CD14-positive monocyte (primary cell): ENCODE results near the gene KLK3. TPM values are rescaled to one million over a fixed set of nuclear protein-coding genes. Genes with fewer than 3 reads are reported as not detected.

ENCODE experiments used
- DNase-seq, 3 donors: peaks; one replicate each; pipeline ENCODE4 v3.0.0-alpha.2; 2011 to 2022
- H2AFZ ChIP-seq: 2 replicates; pipeline ENCODE4 v1.6.0; 2012; ENCODE audit warnings: mild to moderate bottlenecking, low read depth, low read length, inconsistent platforms; ENCODE audit not compliant: insufficient read depth, poor library complexity, severe bottlenecking
- H3K27ac ChIP-seq, 2 donors: 1 replicate in 1 of 2; 2 replicates in 1 of 2; pipeline ENCODE4 v1.5.1; 2012 to 2013; ENCODE audit warnings: low read length in 2 of 2, control low read depth in 1 of 2, inconsistent platforms in 1 of 2, low read depth in 1 of 2, mild to moderate bottlenecking in 1 of 2
- H3K27me3 ChIP-seq, 2 donors: one replicate each; pipeline versions ENCODE4 v1.6.0 to v1.6.1; 2011 to 2013; ENCODE audit warnings: low read length in 2 of 2; ENCODE audit not compliant: control insufficient read depth in 2 of 2, insufficient read depth in 2 of 2
- H3K36me3 ChIP-seq, 2 donors: replicated peaks in 1 of 2; 1 replicate in 1 of 2; 2 replicates in 1 of 2; pipeline versions ENCODE4 v1.5.1 to v1.6.1; 2012 to 2013; ENCODE audit warnings: low read length in 2 of 2, control low read depth in 1 of 2, inconsistent platforms in 1 of 2, mild to moderate bottlenecking in 1 of 2; ENCODE audit not compliant: insufficient read depth in 2 of 2, control insufficient read depth in 1 of 2
- H3K4me1 ChIP-seq, 2 donors: 1 replicate in 1 of 2; 2 replicates in 1 of 2; pipeline versions ENCODE4 v1.5.1 to v1.6.1; 2012 to 2013; ENCODE audit warnings: low read length in 2 of 2, control low read depth in 1 of 2, inconsistent platforms in 1 of 2, mild to moderate bottlenecking in 1 of 2, moderate library complexity in 1 of 2; ENCODE audit not compliant: insufficient read depth in 2 of 2, control insufficient read depth in 1 of 2
- H3K4me2 ChIP-seq: replicated peaks from 2 replicates; pipeline ENCODE3; 2012; ENCODE audit warnings: low read length, moderate library complexity, mild to moderate bottlenecking; ENCODE audit not compliant: poor library complexity, severe bottlenecking; ENCODE audit errors: extremely low read depth
- H3K4me3 ChIP-seq, 3 experiments: fragments of 200-600 bp in 1 of 3; sonication (generic) in 1 of 3; replicated peaks in 1 of 3; 1 replicate in 2 of 3; 2 replicates in 1 of 3; pipeline ENCODE4 v1.5.1; 2011 to 2013; ENCODE audit warnings: low read length in 3 of 3, mild to moderate bottlenecking in 3 of 3, control low read depth in 2 of 3, low read depth in 2 of 3, inconsistent platforms in 1 of 3, moderate library complexity in 1 of 3
- H3K79me2 ChIP-seq: 2 replicates; pipeline ENCODE4 v1.6.0; 2012; ENCODE audit warnings: mild to moderate bottlenecking, control low read depth, inconsistent platforms, low read length, moderate library complexity; ENCODE audit not compliant: insufficient read depth
- H3K9ac ChIP-seq: 2 replicates; pipeline ENCODE4 v1.6.0; 2017; ENCODE audit warnings: low read length, mild to moderate bottlenecking; ENCODE audit not compliant: insufficient read depth, poor library complexity, severe bottlenecking
- H3K9me3 ChIP-seq, 2 donors: replicated peaks in 1 of 2; 1 replicate in 1 of 2; 2 replicates in 1 of 2; pipeline versions ENCODE4 v1.5.1 to v1.6.1; 2012 to 2013; ENCODE audit warnings: low read length in 2 of 2, control low read depth in 1 of 2; ENCODE audit not compliant: control insufficient read depth in 1 of 2, insufficient read depth in 1 of 2
- H4K20me1 ChIP-seq: 2 replicates; pipeline ENCODE4 v1.6.0; 2012; ENCODE audit warnings: mild to moderate bottlenecking, low read length, control low read depth, moderate library complexity; ENCODE audit not compliant: insufficient read depth
- H3K27ac Mint-ChIP-seq, 7 donors: one replicate each; pipeline ENCODE4 v1.8.0; 2020; ENCODE audit warnings: mild to moderate bottlenecking in 7 of 7, mixed read lengths in 7 of 7, moderate library complexity in 6 of 7, inconsistent platforms in 2 of 7
- H3K27me3 Mint-ChIP-seq, 3 donors: one replicate each; pipeline ENCODE4 v1.8.0; 2021 to 2022; ENCODE audit warnings: low read depth in 3 of 3, mild to moderate bottlenecking in 3 of 3, mixed read lengths in 3 of 3, moderate library complexity in 3 of 3, inconsistent platforms in 1 of 3
- H3K36me3 Mint-ChIP-seq, 2 donors: one replicate each; pipeline ENCODE4 v1.8.0; 2020; ENCODE audit warnings: mixed read lengths in 2 of 2, inconsistent platforms in 1 of 2, mild to moderate bottlenecking in 1 of 2
- H3K4me1 Mint-ChIP-seq: one replicate; pipeline ENCODE4 v1.8.0; 2020; ENCODE audit warnings: mild to moderate bottlenecking, mixed read lengths
- H3K4me3 Mint-ChIP-seq, 2 donors: one replicate each; pipeline ENCODE4 v1.8.0; 2020; ENCODE audit warnings: mild to moderate bottlenecking in 2 of 2, mixed read lengths in 2 of 2, moderate library complexity in 1 of 2
- H3K9me3 Mint-ChIP-seq, 7 donors: one replicate each; pipeline ENCODE4 v1.8.0; 2020 to 2022; ENCODE audit warnings: mixed read lengths in 7 of 7, mild to moderate bottlenecking in 6 of 7, moderate library complexity in 6 of 7, inconsistent platforms in 2 of 7
- WGBS: methylation state at CpG from one replicate; pipeline ENCODE4 v1.1.5; 2013; ENCODE audit warnings: missing lambda C conversion rate; ENCODE audit not compliant: insufficient coverage; 5-methylcytosine and 5-hydroxymethylcytosine counted together
- intact Hi-C, 2 donors: fragments of 100-400 bp; cut with micrococcal nuclease; formaldehyde crosslinking; loops; one replicate each; pipeline versions ENCODE4 v1.15.0 to v1.15.1; 2023
- polyA plus RNA-seq, 3 donors: library from polyadenylated mRNA; depleted of rRNA in 1 of 3; unstranded in 2 of 3; stranded (reverse) in 1 of 3; fragments of 300-500 nt in 2 of 3; fragments of >200 nt in 1 of 3; fragmentation: Illumina TruSeq in 2 of 3; gene quantifications; 1 replicate in 2 of 3; 2 replicates in 1 of 3; pipeline ENCODE4 v1.2.3, GENCODE V29; 2012 to 2021
- TF ChIP-seq, protein P1 (sequence below): fragments of 200-600 bp; IDR thresholded peaks from one replicate; pipeline ENCODE4 v1.8.0; 2022; ENCODE audit warnings: antibody characterized with exemption, mild to moderate bottlenecking

KLK3 gene
- polyA plus RNA-seq, 3 donors: not detected

DNA sequence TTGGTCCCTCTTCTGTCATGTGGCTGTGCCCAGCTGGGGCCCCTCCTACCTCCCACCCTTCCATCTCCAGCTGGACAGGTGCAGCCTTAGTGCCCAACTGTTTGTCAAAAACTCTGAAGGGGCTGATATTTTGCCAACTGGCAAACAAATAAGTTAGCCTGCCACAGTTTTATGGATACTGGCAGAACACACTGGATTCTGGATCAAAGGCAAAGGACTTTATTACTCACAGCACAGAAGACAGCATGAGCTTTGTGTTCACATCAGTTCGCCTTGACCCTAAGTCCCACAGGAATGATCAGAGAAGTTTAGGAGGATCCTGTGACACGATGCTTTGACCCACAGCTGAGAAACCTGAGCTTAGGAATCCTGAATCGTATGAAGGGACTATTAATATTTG lies 34.9 kb downstream of the KLK3 start:
- Histone ChIP-seq H3K36me3 (no peaks in the 10 kb centered on the region), H3K27ac (no peak overlapping the region), H3K4me2 (no peak overlapping the region), H3K9me3 (peaks cover 0 to 8% of the 10 kb centered on the region in 2 donors), H2AFZ (no peak overlapping the region), H4K20me1 (no peaks in the 10 kb centered on the region), H3K4me1 (no peaks in the 10 kb centered on the region), H3K9ac (no peak overlapping the region), H3K4me3 (no peak overlapping the region), H3K79me2 (no peaks in the 10 kb centered on the region), H3K27me3 (no peaks in the 10 kb centered on the region)
- Mint-ChIP-seq H3K27ac (no peak overlapping the region), H3K36me3 (no peaks in the 10 kb centered on the region), H3K27me3 (peaks cover 8 to 19% (median 11%) of the 10 kb centered on the region in 3 donors), H3K4me3 (no peak overlapping the region), H3K4me1 (no peaks in the 10 kb centered on the region), H3K9me3 (peaks cover 0 to 6% (median 4%) of the 10 kb centered on the region in 7 donors)
- TF ChIP-seq, protein P1, sequence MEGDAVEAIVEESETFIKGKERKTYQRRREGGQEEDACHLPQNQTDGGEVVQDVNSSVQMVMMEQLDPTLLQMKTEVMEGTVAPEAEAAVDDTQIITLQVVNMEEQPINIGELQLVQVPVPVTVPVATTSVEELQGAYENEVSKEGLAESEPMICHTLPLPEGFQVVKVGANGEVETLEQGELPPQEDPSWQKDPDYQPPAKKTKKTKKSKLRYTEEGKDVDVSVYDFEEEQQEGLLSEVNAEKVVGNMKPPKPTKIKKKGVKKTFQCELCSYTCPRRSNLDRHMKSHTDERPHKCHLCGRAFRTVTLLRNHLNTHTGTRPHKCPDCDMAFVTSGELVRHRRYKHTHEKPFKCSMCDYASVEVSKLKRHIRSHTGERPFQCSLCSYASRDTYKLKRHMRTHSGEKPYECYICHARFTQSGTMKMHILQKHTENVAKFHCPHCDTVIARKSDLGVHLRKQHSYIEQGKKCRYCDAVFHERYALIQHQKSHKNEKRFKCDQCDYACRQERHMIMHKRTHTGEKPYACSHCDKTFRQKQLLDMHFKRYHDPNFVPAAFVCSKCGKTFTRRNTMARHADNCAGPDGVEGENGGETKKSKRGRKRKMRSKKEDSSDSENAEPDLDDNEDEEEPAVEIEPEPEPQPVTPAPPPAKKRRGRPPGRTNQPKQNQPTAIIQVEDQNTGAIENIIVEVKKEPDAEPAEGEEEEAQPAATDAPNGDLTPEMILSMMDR: no peak
- WGBS: 60% methylated on average over 2 of the region's 3 CpGs
- DNase-seq: no peak
- intact Hi-C loops: no loop called here

DNA sequence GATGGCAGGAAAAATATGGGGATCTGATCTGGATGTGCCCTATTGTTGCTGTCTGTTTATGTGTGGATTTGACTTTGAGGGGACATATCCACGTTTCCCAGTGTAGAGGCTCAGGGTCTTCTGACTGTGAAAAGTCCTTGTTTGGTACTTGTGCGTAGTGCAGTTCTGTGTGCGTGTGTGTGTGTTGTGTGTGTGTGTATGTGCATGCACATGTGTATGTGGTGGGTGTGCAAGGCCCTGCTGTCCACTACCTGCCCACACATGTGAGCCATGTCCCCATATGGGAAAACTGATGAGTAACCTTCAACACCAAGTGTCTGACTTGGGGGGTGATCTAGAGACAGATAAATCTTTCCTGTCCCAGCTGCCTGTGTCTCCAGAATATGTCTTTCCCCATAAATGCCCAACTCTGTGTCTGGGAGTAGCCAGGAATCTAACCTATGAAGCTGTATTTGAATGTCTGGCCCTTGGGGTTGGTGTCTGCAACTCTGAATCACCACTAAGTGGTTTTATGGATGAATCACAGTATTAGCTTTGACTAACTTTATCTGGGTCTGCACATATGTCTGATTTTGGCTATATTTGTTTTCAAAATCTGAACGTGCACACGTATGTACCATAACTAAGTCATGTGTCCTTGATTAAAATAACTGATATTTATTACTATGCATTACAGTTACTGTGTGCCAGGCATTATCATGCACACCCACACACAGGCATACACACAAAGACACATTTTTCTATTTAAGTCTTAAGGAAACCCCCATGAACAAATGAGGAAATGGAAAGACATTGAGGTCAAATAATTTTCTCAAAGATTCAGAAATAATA lies 35.9 kb downstream of the KLK3 start:
- Histone ChIP-seq H3K4me2 (no peak overlapping the region), H4K20me1 (no peaks in the 10 kb centered on the region), H2AFZ (no peak overlapping the region), H3K9ac (no peak overlapping the region), H3K4me3 (no peak overlapping the region), H3K27ac (no peak overlapping the region), H3K79me2 (no peaks in the 10 kb centered on the region), H3K4me1 (no peaks in the 10 kb centered on the region), H3K27me3 (no peaks in the 10 kb centered on the region), H3K36me3 (no peaks in the 10 kb centered on the region), H3K9me3 (peaks cover 0 to 14% of the 10 kb centered on the region in 2 donors)
- intact Hi-C loops: no loop called here
- Mint-ChIP-seq H3K9me3 (peaks cover 0 to 12% (median 8%) of the 10 kb centered on the region in 7 donors), H3K4me3 (no peak overlapping the region), H3K27me3 (peaks cover 9 to 16% (median 14%) of the 10 kb centered on the region in 3 donors), H3K27ac (no peak overlapping the region), H3K4me1 (no peaks in the 10 kb centered on the region), H3K36me3 (no peaks in the 10 kb centered on the region)
- TF ChIP-seq, protein P1: no peak
- 70% methylated on average over 2 of the region's 5 CpGs for WGBS
- no peak for DNase-seq
